RWPE1 (cell line): ENCODE data around the gene RXRB.

ENCODE experiments used
- CTCF ChIA-PET: fragments of 350-600 bp; sonication (Branson Sonifier 250); formaldehyde crosslinking; extraction: SDS; loops from one replicate; lab custom pipeline; 2021; lab: Yijun Ruan, JAX
- POLR2A ChIA-PET: fragments of 400-600 bp; formaldehyde crosslinking; extraction: SDS; loops from one replicate; lab custom pipeline; 2020; ENCODE audit warnings: antibody characterized with exemption; ENCODE audit not compliant: low non-redundant PET; lab: Yijun Ruan, JAX
- DNase-seq: peaks from one replicate; pipeline ENCODE4 v3.0.0; 2012; ENCODE audit warnings: low spot score
- H3K27ac ChIP-seq: fragments of 450-650 bp; 2 replicates; pipeline ENCODE4 v1.5.1; 2017
- TF ChIP-seq, protein P1 (sequence below): fragments of 450-650 bp; conservative IDR thresholded peaks from 2 replicates; pipeline ENCODE4 v1.5.1; 2017; ENCODE audit warnings: low read depth, mild to moderate bottlenecking

Gene RXRB

DNA sequence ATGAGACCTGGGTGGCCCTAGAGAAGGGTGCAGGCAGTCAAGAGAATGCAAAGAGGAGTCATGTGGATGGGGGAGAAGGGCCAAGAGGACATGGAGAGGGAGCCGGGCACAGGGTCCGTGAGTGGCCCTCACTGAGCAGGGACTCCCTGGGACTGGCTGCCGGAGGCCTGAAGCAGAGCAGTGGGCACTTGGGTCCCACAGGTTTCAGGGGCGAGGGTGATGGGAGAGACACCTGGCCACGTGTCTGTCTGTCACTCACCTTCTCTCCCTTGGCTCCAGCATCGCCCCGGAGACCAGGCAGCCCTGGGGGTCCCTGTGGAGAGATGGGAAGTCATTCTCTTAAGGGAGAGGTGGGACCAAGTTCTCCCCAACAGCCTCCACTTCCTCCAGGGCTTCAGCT is 33.7 kb downstream of the RXRB start:
- no peak for DNase-seq
- POLR2A ChIA-PET: no interaction called here
- TF ChIP-seq, protein P1, sequence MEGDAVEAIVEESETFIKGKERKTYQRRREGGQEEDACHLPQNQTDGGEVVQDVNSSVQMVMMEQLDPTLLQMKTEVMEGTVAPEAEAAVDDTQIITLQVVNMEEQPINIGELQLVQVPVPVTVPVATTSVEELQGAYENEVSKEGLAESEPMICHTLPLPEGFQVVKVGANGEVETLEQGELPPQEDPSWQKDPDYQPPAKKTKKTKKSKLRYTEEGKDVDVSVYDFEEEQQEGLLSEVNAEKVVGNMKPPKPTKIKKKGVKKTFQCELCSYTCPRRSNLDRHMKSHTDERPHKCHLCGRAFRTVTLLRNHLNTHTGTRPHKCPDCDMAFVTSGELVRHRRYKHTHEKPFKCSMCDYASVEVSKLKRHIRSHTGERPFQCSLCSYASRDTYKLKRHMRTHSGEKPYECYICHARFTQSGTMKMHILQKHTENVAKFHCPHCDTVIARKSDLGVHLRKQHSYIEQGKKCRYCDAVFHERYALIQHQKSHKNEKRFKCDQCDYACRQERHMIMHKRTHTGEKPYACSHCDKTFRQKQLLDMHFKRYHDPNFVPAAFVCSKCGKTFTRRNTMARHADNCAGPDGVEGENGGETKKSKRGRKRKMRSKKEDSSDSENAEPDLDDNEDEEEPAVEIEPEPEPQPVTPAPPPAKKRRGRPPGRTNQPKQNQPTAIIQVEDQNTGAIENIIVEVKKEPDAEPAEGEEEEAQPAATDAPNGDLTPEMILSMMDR: no peak
- CTCF ChIA-PET: no interaction called here
- H3K27ac ChIP-seq: no peak overlapping the region

DNA sequence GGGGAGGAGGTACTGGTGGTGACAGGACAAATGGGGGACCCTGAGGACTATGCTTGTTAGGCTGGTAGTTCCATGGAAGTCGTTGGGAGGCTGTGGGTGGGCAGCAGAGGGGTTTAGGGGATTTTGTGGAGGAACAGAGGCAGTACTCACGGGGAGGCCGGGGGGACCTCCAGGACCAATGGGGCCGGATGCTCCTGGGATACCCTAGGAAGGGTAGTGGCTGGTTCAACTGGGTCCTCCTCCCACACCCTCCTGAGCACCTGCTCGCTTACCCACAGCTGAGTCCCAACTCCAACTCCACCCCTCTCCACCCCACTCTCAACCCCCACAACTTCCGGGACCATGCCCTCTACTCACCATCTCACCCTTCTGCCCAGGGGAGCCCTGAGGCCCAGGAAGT is 34.1 kb downstream of the RXRB start:
- DNase-seq: no peak
- TF ChIP-seq, protein P1: no peak
- ChIA-PET POLR2A (no interaction called here), CTCF (no interaction called here)
- no peak overlapping the region for H3K27ac ChIP-seq

DNA sequence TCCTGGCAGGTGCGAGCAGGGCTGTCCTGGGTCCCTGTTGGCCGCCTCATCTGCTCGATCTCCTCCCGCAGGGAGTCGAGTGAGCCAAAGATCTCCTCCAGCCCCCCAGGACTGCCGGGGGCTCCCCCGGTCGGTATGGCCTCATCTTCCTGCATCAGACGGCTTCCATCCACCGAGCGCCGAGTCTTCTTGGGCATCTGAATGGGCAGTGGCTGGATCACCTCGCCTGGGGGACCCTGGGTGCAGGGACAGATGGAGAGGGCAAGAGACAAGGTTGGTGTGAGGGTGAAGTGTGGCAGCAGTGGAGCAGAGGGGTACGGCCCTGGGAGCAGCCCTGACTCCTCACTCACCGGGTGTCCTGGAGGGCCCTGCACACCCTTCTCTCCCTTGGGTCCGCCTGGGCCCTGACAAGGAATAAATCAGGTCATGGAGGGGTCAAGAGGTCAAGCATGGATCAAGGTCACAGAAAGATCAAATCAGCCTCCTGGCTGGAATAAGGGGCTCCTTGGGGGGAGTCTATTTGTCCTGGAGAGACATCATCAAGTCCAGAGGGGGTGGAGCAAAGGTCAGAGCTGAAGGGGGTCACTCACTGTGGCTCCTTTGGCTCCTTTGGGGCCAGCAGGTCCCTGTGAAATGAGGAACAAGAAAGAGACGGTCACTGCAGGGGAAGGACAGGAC is 34.7 kb downstream of the RXRB start:
- POLR2A ChIA-PET: no interaction called here
- H3K27ac ChIP-seq: no peak overlapping the region
- no peak for DNase-seq
- TF ChIP-seq, protein P1: no peak
- CTCF ChIA-PET: no interaction called here

DNA sequence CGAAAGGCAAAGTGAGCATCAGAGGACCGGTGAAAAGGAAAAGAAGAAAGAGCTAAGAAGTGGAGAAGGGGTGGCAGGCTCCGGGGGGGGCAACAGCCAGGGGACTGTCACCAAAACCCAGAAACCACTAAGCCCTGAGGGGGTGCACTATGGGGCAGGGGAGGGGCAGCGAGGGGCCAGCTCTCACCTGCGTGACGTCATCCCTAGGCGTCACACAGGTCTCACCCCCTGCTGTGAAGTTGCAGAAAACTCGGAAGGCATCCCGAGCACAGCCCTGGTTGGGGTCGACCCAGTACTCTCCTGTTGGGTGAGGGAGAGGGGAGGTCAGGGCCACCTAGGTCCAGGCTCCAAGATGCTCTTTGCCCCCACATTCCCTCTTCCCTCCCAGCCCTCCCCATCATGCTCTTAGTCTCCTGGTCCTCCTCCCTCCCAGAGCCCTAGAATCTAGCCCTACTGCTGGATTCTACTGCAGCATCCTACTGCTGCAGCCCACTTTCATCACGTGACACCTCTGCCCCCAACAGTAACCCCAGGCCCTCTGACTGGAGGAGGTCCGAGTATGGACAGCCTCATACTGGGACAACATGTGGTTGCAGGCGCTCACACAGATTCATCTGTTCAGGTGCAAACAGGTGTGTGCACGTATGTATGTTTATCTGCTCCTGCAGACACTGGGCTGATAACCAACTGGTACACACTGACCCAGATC is 35.6 kb downstream of the RXRB start:
- ChIA-PET POLR2A (no interaction called here), CTCF (interaction anchor here (0.6 to 1.3 kb wide), 3 partner anchors 9 to 83 kb away, joined by 3 to 4 read pairs (median 3); no protein-coding TSS in a partner anchor)
- DNase-seq: no peak
- no peak overlapping the region for H3K27ac ChIP-seq
- TF ChIP-seq, protein P1: no peak

DNA sequence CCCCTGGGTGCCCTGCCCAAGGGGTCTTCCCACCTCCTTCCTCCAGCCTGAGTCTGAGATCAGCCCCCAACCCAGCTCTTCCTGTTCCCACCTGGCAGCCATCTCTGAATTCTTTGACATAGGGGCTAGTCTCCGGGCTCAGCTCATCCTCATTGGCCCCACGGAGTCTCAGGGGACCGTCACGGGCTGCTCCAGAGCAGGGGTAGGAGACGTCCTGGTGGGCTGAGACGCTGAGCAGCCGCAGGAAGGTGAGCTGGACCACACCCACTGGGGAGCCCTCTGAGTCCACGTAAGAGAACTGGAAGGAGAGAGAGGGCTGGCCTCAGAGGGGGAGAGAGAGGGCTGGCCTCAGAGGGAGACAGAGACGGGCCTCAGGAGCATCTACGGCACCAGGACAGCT is 36.3 kb downstream of the RXRB start:
- DNase-seq: no peak
- TF ChIP-seq, protein P1: no peak
- no peak overlapping the region for H3K27ac ChIP-seq
- POLR2A ChIA-PET: no interaction called here
- CTCF ChIA-PET: interaction anchor here (1.1 to 1.3 kb wide), 2 partner anchors 8 to 84 kb away, joined by 3 read pairs; no protein-coding TSS in a partner anchor

DNA sequence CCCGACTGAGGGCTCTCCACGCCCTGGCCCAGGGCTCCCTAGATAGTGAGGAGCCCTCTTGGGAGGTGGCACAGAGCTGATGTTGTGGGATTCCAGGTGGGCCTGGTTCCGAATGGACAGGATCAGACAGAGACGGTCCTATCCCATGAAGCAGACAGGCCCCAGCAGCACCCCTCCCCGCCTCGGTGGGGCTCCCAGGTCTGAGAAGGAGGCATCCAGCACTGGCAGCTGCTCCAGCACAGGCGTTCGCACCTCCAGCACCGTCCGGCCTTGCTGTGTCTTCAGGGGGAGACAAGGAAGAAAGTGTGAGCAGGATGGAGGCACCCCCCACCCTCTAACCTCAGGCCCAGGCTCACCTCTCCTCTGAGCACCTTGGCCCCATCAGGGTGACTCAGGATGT is 36.9 kb downstream of the RXRB start:
- TF ChIP-seq, protein P1: no peak
- CTCF ChIA-PET: interaction anchor here (1.1 kb wide), 1 partner anchor 9 kb away, joined by 3 read pairs; no protein-coding TSS in a partner anchor
- POLR2A ChIA-PET: no interaction called here

More for the DNA sequence above, 36.9 kb downstream of the RXRB start:
- DNase-seq: no peak
- no peak overlapping the region for H3K27ac ChIP-seq
